Medulla oblongata (tissue), 1 donor: ENCODE data around the gene MICAL3.

Experiments used
- DNase-seq: peaks from one replicate; pipeline ENCODE4 v3.0.0-alpha.2; 2015; ENCODE audit errors: extremely low spot score

MICAL3 gene

GRCh38 chr22:17794726-17795542, 229.4 kb downstream of the MICAL3 start:
- DNase-seq = no peak

DNA sequence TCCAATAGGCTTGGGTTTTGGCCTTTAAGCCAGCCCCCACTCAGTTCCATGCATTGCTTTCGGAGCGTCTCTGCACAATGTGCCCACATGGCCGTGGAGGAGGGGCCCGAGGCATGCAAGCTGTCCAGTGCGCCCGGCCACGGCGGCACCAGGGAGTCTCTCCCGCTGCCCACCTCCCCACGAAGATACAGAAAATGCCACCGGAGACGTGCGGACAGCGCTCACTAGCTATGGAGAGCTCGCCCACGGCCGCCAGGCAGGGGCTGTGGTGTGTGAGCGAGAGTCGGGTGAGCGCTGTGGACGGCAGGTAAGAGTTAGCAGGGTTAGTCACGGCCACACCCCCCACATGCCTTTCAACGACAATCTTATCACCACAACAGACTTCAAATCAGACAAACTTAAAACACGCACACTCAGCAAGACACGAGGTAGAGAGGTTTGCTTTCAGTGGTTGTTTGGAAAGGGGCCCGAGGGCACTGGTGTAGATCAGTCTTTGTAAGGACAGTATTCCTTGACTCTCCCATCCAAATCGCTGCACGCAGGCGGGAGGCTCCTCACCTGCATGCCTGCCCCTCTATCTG, 231.4 kb downstream of the MICAL3 start:
- DNase-seq = no peak

- DNase-seq = no peak
Observed at GRCh38 chr22:17792299-17792698, 232.1 kb downstream of the MICAL3 start.

GRCh38 chr22:17791196-17791595, 233.2 kb downstream of the MICAL3 start:
- DNase-seq = no peak

- peak; percentile 31 for DNase-seq
Observed at GRCh38 chr22:17789379-17790200, 234.8 kb downstream of the MICAL3 start.

GRCh38 chr22:17788528-17789378, 235.6 kb downstream of the MICAL3 start:
- DNase-seq = no peak

DNA sequence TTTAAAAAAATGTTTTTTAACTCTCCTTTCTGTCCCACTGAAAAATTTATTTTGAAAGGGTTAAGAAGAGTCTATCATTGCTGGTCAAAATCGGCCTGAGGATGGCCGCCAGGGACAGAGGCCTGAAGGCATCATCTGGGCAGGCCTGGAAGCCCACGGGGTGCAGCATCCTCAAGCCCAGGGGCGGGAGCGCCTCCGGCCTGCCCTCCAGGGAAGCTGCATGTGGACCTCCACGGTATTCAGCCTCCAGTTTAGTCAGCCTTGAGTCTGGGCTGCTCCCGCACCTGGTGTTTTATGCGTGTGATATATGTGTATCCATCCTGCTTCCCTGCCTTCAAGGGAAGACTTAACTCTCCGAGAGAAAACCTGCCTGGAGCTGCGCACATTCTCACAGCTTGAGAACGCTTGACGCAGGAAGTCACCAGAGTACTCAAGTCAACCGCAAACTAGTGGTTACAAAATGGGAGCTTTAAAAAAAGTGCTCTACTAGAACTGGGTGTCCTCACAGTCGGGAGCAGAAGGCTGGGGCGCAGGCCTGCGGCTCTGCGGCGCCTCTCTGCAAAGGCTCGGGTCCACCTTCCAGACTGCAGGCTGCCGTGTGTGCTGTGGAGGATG, 236.5 kb downstream of the MICAL3 start:
- DNase-seq = no peak

- peak; percentile 70 for DNase-seq
Observed at GRCh38 chr22:17787241-17787640, 237.1 kb downstream of the MICAL3 start.

- peak; percentile 61 for DNase-seq
Observed at GRCh38 chr22:17786435-17787161, 237.8 kb downstream of the MICAL3 start.

DNA sequence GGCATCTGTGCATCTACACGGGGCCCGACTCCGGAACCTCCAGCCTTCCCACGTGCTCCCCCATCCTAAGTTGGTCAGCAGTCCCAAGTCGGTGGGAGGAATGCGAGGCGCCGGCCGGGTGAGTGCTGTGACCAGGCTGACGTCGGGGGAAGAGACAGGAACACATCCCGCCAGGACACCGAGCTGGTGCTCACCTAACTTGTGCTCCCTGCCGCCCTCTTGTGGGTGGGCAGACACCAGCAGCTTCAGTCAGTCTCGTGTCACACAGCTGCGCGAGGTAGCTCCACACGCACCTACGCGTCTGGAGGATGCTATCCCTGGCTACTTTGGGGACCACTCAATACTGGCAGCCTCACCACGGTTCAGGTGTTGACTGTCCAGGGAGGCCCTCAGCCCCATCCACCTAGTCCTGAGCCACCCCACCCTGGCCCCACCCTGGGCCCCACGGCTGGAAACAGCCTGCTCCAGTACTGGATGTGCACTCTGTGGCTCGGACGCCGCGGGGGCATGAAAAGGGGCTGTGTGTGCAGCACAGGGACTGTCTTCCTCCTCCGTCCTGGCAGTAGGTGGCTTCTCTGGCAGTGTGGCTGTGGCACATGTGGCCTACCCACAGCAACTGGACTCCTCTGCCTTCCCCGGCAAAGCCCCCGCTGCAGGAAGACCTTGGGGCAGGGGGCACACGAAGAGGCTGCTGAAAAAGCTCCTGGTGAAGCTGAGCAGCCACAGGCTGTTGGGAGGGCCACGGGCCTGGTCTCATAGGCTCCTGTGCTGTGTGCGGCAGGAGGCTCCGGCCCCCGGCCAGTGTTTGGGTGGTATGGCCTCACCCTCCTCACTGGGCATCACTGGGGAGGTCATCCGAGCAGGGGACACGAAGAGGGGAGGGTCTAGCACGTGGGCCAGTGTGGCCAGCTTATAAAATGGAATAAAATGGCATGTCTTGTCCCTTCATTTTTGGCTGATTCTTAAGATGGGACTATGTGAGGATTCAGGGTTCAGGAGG, 238.9 kb downstream of the MICAL3 start:
- DNase-seq = peak; percentile 30

DNA sequence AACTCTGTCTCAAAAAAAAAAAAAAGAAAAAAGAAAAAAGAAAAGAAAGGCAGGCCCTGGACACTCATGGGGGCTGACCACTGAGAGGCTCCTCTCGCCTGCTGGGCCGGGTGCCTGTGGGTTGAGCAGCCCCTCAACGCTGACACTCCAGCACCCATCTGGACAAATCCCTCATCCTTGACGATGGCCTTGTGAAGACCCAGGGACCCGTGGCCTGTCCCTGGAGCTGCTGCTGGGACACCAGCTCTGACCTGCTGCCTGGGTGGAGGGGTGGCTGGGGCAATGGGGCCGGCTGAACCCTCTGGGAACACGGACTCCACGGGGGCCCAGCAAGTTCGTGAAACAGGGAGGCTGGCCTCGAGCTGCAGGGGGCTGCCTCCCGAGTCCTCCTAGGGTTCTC, 239.6 kb downstream of the MICAL3 start:
- DNase-seq = no peak

DNA sequence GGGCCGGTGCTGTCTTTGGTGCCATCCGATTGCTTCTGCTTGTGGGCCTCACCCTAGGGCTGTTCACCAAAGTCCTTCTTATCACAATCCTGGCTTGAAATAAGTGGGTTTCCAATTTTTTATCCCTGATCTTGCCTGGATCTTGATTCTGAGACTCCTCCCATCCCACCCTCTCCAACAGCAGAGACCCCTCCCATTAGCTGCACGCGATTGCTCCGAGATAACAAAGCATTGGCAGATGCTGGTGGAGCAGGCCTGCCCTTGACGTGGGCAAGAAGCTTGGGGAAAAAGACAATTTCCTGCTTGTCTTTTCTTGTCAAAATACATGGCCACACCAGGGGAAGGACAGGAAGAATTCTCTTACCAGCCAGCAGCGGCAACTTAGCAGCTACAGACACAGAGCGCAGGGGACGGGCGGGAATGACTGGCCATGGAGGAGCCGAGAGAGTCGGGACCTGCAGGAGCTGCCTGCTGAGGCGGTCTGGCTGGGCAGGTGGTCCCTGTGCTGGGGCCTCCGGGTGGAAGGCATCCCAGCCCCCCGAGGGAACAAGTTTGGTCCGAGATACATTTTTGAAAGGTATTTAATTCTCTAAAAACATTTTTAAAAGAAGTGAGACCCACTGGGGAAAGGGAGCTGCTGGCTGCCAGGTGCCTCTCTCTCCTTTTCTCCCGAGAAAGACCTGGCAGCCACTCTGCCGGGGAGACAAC, 240.4 kb downstream of the MICAL3 start:
- DNase-seq = no peak

DNA sequence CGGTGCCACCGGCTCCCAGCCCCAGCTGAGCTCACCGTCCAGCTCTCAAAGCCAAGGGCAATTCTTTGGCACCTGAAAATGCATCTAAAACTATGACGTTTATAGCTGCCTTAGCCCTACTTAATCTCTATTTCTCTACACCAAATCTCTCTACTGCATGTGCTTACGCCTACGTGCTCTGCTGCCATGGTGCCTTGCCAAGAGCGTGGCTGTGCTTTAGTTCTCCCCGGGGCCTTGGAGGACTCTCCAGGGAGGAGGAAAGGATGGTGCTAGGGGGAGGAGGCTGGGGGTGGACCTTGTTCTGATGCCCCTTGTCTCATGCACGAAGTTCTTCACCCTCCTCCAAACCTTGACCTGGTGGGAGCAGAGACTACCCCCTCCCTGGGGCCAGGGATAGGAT, 241.0 kb downstream of the MICAL3 start:
- DNase-seq = no peak

DNA sequence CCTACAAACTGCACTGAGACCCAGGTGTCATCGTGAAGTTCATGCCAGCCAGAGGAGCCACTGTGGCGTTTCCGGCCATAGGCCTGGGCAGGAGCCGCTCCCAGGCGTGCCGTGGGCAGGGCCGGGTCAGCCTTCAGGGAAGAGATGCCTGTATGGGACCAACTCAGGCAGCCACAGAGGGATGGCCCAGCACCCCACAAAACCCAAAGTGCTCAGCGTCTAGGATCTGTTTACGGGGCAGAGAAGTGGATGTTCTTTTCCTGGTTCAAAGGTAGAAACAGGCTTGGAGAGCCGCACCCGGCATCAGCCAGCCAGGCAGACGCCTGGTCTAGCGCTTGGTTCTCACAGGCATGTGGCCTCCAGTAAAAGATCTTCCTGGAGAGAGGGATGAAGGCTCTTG, 241.7 kb downstream of the MICAL3 start:
- DNase-seq = no peak

DNA sequence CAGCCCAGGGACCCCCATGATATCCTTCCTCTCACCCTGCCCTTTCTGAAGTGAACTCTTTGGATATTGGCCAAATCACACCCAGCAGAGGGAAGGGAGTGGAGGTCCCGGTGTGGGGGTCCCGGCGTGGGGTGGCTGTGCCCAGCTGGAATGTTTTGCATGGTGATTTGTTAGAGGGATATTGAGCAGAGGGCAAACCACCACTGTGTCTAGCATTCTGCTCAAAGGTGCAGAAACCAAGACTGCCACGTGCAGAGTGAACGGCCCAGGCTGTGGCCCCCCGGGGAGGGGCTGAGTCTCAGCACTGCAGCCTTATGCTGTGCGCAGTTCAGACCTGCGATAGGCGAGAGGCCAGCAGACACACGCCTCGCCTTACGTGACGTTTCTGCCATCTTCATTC, 242.2 kb downstream of the MICAL3 start:
- no peak for DNase-seq

DNA sequence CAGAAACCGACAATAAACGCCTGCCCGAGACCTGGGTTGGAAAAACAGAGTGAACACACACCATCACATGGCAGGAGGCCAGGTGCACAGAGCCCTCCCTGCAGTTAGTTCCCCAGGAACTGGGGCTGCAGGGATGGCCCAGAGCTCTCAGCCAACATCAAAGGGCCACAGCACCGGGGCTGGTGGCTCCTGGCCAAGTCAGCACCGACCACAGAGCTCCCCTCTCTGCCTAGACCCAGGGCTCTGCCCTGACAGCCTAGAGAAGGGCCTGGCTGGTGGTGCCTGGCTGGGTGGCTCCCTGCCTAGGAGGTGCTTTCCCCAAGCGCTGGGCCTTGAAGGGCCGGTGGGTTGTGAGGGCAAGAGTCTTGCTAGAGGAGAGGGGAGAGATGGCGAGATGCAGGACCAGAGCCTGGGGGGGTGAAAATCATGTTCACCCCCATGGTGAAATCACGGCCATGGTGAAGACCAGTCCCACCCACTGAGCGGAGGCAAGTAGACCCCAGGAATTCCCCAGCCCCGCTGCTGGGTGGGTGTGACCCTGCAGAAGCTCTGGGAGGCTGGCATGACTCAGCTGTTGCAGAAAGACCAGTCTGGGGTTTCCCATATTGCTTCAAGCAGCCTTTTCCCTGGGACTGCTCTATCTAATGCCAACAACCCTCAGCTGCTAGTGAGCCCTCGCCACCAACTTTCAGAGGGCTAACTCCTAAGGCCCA, 242.9 kb downstream of the MICAL3 start:
- DNase-seq = no peak

GRCh38 chr22:17780741-17781318, 243.5 kb downstream of the MICAL3 start:
- DNase-seq = no peak
